OCI-LY3 (cell line): ENCODE data around the gene SIRT1.

ENCODE experiments used
- H2AFZ ChIP-seq: fragments of 200-600, 300-600 bp; shearing (Covaris generic); 2 replicates; pipeline ENCODE4 v1.6.0; 2014; ENCODE audit warnings: antibody characterized with exemption, low read depth, low read length
- H3K27ac ChIP-seq: fragments of 200-600, 300-600 bp; sonication (generic); 2 replicates; pipeline ENCODE4 v1.5.1; 2014; ENCODE audit warnings: mild to moderate bottlenecking, low read length, moderate library complexity, mixed read lengths
- H3K27me3 ChIP-seq: fragments of 200-600, 300-600 bp; sonication (generic); 2 replicates; pipeline ENCODE4 v1.6.1; 2014; ENCODE audit warnings: low read depth, low read length, mixed read lengths
- H3K36me3 ChIP-seq: fragments of 200-600, 300-600 bp; sonication (generic); replicated peaks from 2 replicates; pipeline ENCODE3; 2014; ENCODE audit warnings: low read depth, low read length, mixed read lengths
- H3K4me1 ChIP-seq: fragments of 300-600, 200-600 bp; sonication (generic); 2 replicates; pipeline ENCODE4 v1.6.1; 2014; ENCODE audit warnings: low read length, mixed read lengths
- H3K4me2 ChIP-seq: fragments of 200-600, 300-600 bp; sonication (generic); 2 replicates; pipeline ENCODE4 v1.6.1; 2014; ENCODE audit warnings: low read length, mixed read lengths
- H3K4me3 ChIP-seq: fragments of 300-600, 200-600 bp; sonication (generic); 2 replicates; pipeline ENCODE4 v1.5.1; 2014; ENCODE audit warnings: antibody characterized with exemption, mild to moderate bottlenecking, low read length, moderate library complexity
- H3K79me2 ChIP-seq: fragments of 300-600, 200-600 bp; shearing (Covaris generic); 2 replicates; pipeline ENCODE4 v1.6.1; 2014; ENCODE audit warnings: mild to moderate bottlenecking, low read length, mixed read lengths
- H3K9ac ChIP-seq: fragments of 300-600, 200-600 bp; shearing (Covaris generic); 2 replicates; pipeline ENCODE4 v1.6.0; 2014; ENCODE audit warnings: mild to moderate bottlenecking, low read length, moderate library complexity
- H3K9me3 ChIP-seq: fragments of 200-600, 300-600 bp; shearing (Covaris generic); 2 replicates; pipeline ENCODE4 v1.6.1; 2014; ENCODE audit warnings: low read length, mixed read lengths; ENCODE audit not compliant: insufficient read depth
- H4K20me1 ChIP-seq: fragments of 200-600, 300-600 bp; sonication (generic); 2 replicates; pipeline ENCODE4 v1.6.1; 2016; ENCODE audit warnings: low read length, mixed read lengths; ENCODE audit not compliant: insufficient read depth
- EZH2phosphoT487 ChIP-seq: fragments of 200-600 bp; shearing (Covaris generic); IDR thresholded peaks from 2 replicates; pipeline ENCODE4 v1.6.1; 2018; ENCODE audit warnings: antibody characterized with exemption, mixed run types, low read depth
- TF ChIP-seq, protein P1 (sequence below): fragments of 200-600, 300-600 bp; sonication (generic); IDR thresholded peaks from 2 replicates; pipeline ENCODE4 v1.5.1; 2014; ENCODE audit warnings: antibody characterized with exemption, low read length, low read depth

Gene SIRT1

DNA sequence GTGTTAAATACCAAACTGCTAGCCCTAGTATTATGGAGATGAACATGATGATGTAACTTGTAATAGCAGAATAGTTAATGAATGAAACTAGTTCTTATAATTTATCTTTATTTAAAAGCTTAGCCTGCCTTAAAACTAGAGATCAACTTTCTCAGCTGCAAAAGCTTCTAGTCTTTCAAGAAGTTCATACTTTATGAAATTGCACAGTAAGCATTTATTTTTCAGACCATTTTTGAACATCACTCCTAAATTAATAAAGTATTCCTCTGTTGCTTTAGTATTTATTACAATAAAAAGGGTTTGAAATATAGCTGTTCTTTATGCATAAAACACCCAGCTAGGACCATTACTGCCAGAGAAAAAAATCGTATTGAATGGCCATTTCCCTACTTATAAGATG is 33.2 kb downstream of the SIRT1 start:
- Histone ChIP-seq H3K27me3 (no peaks in the 10 kb centered on the region), H3K79me2 (no peaks in the 10 kb centered on the region), H3K4me3 (no peak overlapping the region), H2AFZ (no peak overlapping the region), H3K9me3 (no peaks in the 10 kb centered on the region), H4K20me1 (no peaks in the 10 kb centered on the region), H3K27ac (no peak overlapping the region), H3K4me1 (no peaks in the 10 kb centered on the region), H3K36me3 (peaks cover 14% of the 10 kb centered on the region), H3K4me2 (no peak overlapping the region), H3K9ac (no peak overlapping the region)
- TF ChIP-seq, protein P1, sequence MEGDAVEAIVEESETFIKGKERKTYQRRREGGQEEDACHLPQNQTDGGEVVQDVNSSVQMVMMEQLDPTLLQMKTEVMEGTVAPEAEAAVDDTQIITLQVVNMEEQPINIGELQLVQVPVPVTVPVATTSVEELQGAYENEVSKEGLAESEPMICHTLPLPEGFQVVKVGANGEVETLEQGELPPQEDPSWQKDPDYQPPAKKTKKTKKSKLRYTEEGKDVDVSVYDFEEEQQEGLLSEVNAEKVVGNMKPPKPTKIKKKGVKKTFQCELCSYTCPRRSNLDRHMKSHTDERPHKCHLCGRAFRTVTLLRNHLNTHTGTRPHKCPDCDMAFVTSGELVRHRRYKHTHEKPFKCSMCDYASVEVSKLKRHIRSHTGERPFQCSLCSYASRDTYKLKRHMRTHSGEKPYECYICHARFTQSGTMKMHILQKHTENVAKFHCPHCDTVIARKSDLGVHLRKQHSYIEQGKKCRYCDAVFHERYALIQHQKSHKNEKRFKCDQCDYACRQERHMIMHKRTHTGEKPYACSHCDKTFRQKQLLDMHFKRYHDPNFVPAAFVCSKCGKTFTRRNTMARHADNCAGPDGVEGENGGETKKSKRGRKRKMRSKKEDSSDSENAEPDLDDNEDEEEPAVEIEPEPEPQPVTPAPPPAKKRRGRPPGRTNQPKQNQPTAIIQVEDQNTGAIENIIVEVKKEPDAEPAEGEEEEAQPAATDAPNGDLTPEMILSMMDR: no peak
- no peak for TF ChIP-seq EZH2phosphoT487

- Histone ChIP-seq H3K79me2 (no peaks in the 10 kb centered on the region), H4K20me1 (no peaks in the 10 kb centered on the region), H3K27me3 (no peaks in the 10 kb centered on the region), H3K36me3 (peaks cover 4% of the 10 kb centered on the region), H3K9me3 (no peaks in the 10 kb centered on the region), H3K4me1 (no peaks in the 10 kb centered on the region), H3K27ac (no peak overlapping the region), H2AFZ (no peak overlapping the region), H3K4me2 (no peak overlapping the region), H3K9ac (no peak overlapping the region), H3K4me3 (no peak overlapping the region)
- TF ChIP-seq EZH2phosphoT487: no peak
- TF ChIP-seq, protein P1: no peak
These were observed 36.6 kb downstream of the SIRT1 start for GRCh38 chr10:67921065-67921464.

DNA sequence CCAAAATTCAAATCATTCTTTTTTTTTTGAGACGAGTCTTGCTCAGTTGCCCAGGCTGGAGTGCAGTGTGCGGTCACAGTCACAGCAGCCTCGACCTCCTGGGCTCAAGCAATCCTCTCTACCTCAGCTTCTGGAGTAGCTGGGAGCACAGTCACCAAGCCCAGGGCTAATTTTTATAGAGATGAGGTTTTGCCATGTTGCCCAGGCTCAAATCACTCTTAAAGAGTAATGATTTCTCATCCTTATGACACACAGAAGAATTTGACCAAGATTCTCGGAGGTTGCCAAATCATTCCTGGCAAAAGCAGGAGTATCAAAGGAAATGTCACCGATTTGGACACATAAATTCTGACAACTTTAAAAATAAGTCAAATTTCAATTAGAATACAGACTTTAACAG is 39.1 kb downstream of the SIRT1 start:
- no peaks in the 10 kb centered on the region for H3K4me1 ChIP-seq
- no peak overlapping the region for H3K4me3 ChIP-seq
- H3K9me3 ChIP-seq: no peaks in the 10 kb centered on the region
- no peaks in the 10 kb centered on the region for H4K20me1 ChIP-seq
- no peak overlapping the region for H3K27ac ChIP-seq
- H3K9ac ChIP-seq: no peak overlapping the region
- H3K27me3 ChIP-seq: no peaks in the 10 kb centered on the region
- no peaks in the 10 kb centered on the region for H3K79me2 ChIP-seq
- no peak overlapping the region for H3K4me2 ChIP-seq
- H3K36me3 ChIP-seq: no peaks in the 10 kb centered on the region
- H2AFZ ChIP-seq: no peak overlapping the region
- no peak for TF ChIP-seq EZH2phosphoT487
- TF ChIP-seq, protein P1: no peak

- Histone ChIP-seq H3K4me1 (no peaks in the 10 kb centered on the region), H3K27ac (no peak overlapping the region), H3K79me2 (no peaks in the 10 kb centered on the region), H3K9me3 (no peaks in the 10 kb centered on the region), H3K4me3 (no peak overlapping the region), H3K36me3 (no peaks in the 10 kb centered on the region), H2AFZ (no peak overlapping the region), H4K20me1 (no peaks in the 10 kb centered on the region), H3K27me3 (no peaks in the 10 kb centered on the region), H3K4me2 (no peak overlapping the region), H3K9ac (no peak overlapping the region)
- no peak for TF ChIP-seq EZH2phosphoT487
- TF ChIP-seq, protein P1: no peak
These were observed 39.7 kb downstream of the SIRT1 start for GRCh38 chr10:67924136-67924535.
